GM12865 (cell line): ENCODE data around the gene RPL37A.

Experiments
- DNase-seq: peaks from one replicate; pipeline ENCODE4 v3.0.0; 2010; ENCODE audit warnings: low read depth
- H3K4me3 ChIP-seq: 2 replicates; pipeline ENCODE4 v1.5.1; 2011; ENCODE audit warnings: mild to moderate bottlenecking, low read depth, low read length, control low read depth
- TF ChIP-seq, protein P1 (sequence below): IDR thresholded peaks from 2 replicates; pipeline ENCODE4 v1.5.1; 2011; ENCODE audit warnings: low read length, control low read depth, low read depth, inconsistent platforms; ENCODE audit not compliant: insufficient read depth; ENCODE audit errors: missing control alignments

RPL37A gene

DNA sequence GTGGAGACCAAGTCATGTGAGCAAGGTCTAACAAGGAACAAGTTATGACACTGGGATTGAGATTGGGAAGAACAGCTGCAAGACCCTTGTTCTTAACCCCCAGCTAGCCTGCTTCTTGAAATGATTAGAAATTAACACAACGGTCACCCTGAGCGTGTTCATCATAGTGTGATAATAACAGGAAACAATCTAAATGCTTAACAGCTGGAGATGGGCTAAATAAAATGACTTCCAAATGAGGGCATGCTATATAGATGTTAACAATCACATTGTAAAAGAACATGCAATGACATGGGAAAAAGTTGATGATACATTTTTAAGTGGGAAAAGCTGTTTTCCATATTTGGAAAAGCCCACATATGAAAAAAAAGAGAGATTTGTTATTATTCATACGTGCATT, 47.6 kb downstream of the RPL37A start:
- no peak overlapping the region for H3K4me3 ChIP-seq
- no peak for DNase-seq
- TF ChIP-seq, protein P1, sequence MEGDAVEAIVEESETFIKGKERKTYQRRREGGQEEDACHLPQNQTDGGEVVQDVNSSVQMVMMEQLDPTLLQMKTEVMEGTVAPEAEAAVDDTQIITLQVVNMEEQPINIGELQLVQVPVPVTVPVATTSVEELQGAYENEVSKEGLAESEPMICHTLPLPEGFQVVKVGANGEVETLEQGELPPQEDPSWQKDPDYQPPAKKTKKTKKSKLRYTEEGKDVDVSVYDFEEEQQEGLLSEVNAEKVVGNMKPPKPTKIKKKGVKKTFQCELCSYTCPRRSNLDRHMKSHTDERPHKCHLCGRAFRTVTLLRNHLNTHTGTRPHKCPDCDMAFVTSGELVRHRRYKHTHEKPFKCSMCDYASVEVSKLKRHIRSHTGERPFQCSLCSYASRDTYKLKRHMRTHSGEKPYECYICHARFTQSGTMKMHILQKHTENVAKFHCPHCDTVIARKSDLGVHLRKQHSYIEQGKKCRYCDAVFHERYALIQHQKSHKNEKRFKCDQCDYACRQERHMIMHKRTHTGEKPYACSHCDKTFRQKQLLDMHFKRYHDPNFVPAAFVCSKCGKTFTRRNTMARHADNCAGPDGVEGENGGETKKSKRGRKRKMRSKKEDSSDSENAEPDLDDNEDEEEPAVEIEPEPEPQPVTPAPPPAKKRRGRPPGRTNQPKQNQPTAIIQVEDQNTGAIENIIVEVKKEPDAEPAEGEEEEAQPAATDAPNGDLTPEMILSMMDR: no peak

DNA sequence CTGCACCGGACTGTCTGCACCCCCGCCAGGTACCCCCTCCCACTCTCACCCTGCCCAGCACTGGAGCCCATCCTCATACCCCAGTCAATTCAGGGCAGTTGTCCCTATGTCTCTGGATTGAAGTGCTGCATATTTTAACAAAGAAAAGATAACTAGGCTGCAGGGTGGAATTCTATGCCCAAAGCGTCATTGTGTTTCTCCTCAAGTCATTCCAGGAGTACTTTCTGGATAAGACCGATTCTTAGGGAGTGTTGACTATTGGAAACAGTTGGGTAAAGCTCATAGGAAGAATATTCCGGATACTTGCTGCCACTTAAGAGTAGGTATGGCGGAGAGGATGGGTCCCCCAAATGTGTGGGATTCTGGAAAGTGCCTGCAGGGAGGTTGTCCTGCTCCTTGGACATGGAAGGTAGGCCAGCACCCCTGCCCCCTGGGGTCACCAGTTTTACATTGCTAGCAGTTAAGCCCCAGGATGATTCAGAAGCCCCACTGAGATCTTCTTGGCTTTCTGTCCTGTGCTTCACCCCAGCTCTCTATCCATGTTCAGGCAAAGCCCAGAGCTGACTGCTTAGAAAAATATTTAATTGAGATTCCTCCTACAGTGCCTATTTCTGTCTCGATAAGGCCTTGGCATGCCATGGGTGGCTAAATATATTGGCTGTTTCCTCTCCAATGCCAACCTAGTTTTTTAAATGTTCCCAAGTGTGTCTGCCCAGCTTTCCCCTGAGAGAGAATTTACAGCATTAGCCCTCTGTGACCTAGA, 48.2 kb downstream of the RPL37A start:
- no peak for DNase-seq
- H3K4me3 ChIP-seq: no peak overlapping the region
- TF ChIP-seq, protein P1: no peak

DNA sequence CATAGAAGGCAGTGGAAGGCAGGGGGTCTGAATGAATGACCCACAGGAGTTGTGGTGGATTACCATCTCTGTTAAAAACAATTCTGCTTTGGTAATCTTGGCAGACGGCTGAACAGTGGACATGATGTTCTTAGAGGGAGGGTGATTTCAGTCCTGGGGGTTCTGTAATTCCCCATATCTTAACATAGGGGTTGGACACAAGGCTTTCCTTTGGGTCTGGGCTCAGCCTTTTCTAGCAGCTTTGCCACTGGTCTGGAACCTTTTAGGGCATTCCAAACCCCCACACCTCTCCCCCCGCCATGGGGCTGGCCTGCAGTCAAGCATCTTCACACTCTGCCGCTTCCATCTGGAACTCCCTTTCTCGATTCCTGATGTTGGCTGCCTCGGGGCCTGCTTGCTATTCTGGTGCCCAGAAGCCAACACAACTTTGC, 50.3 kb downstream of the RPL37A start:
- TF ChIP-seq, protein P1: no peak
- no peak overlapping the region for H3K4me3 ChIP-seq
- no peak for DNase-seq

DNA sequence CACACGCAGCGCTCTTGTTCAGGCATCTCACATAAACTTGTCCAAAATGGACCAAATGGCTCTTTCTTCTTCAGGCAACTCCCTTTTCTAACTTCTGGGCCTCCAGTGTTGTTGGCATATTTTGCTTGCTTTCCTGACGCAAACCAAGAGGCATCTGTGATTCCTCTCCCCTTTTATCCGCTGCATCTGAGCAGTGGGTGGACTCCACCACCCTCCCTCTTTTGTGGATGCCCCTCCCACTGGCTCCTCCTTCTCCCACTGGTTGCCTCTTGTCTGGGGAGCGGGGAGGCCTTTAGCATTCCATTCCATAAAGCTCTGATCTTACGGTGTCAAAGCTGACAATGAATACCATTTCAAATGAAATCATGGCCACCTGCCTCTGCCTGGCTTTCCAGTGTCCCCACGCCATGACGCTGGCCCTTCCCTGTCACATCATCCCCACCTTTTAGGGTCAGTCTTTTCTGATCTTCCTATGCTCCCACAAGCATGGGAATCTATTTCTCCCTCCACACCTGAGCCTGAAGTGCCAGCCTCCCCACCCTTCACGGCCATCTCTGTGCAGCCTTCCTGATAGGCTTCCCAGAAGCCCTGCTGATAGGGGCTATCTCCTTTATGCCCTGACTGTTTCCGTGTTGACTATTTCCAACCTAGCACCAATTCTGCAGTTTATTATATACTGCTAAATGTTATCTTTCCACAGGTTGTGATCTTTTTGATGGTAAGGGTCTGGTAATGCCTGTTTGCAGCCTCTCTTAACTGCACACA, 51.5 kb downstream of the RPL37A start:
- H3K4me3 ChIP-seq: no peak overlapping the region
- DNase-seq: no peak
- TF ChIP-seq, protein P1: no peak

DNA sequence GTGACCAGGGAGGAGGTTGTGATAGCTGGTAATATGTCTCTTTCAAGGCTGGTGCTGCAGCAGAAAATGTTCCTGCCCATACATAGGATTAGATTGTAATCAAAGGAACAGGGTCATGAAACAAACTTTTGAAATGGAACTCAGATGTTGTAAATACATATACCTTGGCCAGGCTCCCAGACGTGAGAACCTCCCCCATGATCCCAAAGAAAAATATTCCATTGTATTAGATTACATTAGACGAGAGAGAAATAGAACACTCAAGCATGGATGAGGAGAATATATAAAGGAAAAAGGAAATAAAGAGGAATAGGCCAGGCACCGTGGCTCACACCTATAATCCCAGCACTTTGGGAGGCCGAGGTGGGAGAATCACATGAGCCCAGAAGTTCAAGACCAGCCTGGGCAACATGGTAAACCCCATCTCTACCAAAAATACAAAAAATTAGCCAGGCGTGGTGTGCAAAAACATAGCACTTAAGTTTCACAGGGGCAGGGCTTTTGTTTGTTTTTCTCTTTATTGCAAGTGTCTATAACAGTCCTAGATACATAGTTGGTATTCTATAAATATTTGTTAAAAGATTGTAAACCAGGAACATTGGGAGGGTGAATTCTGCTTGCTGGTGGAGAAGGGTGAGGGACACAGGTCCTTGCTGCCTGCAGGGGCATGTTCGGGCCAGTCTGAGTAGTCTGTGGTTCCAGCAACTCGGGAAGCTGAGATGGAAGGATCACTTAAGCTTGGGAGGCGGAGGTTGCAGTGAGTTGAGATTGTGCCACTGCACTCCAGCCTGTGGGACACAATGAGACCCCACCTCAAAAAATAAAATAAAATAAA, 52.8 kb downstream of the RPL37A start:
- DNase-seq: no peak

DNA sequence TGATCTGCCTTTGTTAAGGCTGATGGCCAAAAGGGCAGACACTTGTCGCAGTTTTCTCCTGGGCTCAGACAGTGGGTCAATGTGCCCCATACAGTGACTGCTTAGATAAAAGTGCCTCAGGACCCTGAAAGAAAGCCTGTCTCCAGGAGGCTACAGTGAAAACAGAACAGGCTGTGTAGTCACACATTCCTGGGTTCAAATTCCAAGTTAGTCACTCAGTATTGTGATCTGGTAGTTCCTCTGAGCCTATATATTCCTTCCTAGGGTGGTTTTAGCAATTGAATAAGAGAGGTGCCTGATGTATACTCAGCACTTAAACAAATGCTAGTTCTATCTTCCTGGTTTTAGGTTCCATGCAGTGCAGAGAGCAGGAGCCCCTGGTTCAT, 54.4 kb downstream of the RPL37A start:
- no peak for DNase-seq
- no peak overlapping the region for H3K4me3 ChIP-seq
- TF ChIP-seq, protein P1: no peak

More for the DNA sequence above, 52.8 kb downstream of the RPL37A start:
- no peak overlapping the region for H3K4me3 ChIP-seq
- TF ChIP-seq, protein P1: no peak
